B cell (primary cell): ENCODE data around the gene CAPN12.
"Not testable (repeated sequence)": the region's sequence is repeated elsewhere in the genome, so short reads cannot be mapped to it uniquely, and the experiment has no call there.

Experiments
- EZH2 ChIP-seq: IDR thresholded peaks from 2 replicates; pipeline ENCODE4 v1.6.1; 2012; ENCODE audit warnings: borderline replicate concordance, low read depth, mild to moderate bottlenecking, moderate library complexity, low read length; ENCODE audit not compliant: insufficient read depth, poor library complexity, severe bottlenecking
- TF ChIP-seq, protein P1 (sequence below): fragments of 200-600 bp; IDR thresholded peaks from one replicate; pipeline ENCODE4 v1.8.0; 2022; ENCODE audit warnings: antibody characterized with exemption, mild to moderate bottlenecking

DNA sequence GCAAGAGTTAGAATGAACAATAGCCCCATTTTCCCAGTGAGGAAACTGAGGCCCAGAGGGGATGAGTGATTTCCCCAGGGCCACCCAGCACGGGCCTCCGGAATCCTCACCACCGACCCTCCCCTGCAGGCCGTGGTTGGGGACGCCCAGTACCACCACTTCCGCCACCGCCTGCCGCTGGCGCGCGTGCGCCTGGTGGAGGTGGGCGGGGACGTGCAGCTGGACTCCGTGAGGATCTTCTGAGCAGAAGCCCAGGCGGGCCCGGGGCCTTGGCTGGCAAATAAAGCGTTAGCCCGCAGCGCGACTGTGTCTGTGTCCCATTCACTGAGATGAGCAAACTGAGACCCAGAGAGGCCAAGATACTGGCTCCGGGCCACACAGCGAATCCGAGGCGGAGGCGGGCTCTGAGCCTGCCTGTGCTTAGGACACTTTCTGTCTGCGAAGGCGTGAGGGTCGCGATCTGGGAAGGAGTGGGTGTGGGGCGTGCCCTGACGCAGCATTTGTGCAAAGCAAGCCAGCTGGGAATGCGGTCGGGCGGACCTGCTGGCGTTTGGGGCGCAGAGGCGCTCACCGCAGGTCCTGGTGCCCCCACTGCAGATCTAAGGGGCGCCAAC, 47.3 kb upstream of the CAPN12 start:
- TF ChIP-seq EZH2, result not testable (repeated sequence)
- TF ChIP-seq, protein P1, sequence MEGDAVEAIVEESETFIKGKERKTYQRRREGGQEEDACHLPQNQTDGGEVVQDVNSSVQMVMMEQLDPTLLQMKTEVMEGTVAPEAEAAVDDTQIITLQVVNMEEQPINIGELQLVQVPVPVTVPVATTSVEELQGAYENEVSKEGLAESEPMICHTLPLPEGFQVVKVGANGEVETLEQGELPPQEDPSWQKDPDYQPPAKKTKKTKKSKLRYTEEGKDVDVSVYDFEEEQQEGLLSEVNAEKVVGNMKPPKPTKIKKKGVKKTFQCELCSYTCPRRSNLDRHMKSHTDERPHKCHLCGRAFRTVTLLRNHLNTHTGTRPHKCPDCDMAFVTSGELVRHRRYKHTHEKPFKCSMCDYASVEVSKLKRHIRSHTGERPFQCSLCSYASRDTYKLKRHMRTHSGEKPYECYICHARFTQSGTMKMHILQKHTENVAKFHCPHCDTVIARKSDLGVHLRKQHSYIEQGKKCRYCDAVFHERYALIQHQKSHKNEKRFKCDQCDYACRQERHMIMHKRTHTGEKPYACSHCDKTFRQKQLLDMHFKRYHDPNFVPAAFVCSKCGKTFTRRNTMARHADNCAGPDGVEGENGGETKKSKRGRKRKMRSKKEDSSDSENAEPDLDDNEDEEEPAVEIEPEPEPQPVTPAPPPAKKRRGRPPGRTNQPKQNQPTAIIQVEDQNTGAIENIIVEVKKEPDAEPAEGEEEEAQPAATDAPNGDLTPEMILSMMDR, result not testable (repeated sequence)
